Activated naive CD4-positive, alpha-beta T cell treated with anti-CD3 and anti-CD28 coated beads, Interleukin-2, amount 50 U/mL, for 16 hours (primary cell): ENCODE results near the gene TMEM245.
"Not testable (repeated sequence)": the region's sequence is repeated elsewhere in the genome, so short reads cannot be mapped to it uniquely, and the experiment has no call there.

Experiments
- DNase-seq: peaks from one replicate; pipeline ENCODE4 v3.0.0-alpha.2; 2020

TMEM245 gene

DNA sequence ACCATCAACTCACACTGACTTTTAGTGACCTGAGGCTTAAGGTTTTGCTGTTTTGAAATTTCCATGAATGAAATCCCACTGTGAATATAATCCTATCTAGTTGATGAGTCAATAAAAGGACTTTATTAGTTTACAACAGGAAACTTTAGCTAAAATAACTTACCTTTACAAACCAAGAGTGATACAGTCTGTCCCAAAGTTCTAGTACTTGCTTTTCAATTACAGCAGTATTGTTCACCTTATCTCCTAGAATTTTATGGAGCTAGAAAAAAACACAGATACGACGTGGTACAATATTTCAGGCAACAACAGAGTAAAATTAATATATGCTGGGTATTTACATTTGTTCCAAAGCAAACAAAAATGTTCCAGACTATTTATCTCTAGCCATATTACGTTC, 59.6 kb downstream of the TMEM245 start:
- no peak for DNase-seq

DNA sequence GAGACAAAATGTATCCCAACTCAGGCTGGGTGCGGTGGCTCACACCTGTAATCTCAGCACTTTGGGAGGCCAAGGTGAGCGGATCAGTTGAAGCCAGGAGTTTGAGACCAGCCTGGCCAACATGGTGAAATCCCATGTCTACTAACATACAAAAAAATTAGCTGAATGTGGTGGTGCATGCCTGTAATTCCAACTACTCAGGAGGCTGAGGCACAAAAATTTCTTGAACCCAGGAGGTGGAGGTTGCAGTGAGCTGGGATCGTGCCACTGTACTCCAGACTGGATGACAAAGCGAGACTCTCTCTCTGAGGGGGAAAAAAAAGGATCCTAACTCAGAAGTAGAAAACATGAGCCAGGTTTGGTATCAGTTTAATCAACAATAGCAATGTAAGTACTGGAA, 66.6 kb downstream of the TMEM245 start:
- not testable (repeated sequence) for DNase-seq

DNA sequence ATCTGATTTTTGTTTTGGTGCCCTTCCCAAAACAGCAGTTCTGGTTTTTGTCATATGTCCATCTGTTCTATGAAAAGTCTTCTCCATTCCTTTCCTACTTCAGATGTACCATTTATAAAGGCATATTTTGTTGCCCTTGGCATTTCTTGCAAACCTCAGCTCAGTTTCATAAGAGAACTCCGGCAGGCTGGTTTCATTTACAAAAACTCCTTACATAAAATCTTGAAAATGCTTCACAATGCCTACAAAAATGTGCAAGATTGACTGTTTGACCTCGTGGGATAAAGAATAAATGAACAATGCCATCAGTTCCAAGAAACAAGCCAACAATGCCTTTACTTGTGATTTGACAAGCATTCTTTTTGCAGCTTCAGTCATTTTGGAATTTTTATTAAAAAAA, 67.3 kb downstream of the TMEM245 start:
- DNase-seq = no peak

DNA sequence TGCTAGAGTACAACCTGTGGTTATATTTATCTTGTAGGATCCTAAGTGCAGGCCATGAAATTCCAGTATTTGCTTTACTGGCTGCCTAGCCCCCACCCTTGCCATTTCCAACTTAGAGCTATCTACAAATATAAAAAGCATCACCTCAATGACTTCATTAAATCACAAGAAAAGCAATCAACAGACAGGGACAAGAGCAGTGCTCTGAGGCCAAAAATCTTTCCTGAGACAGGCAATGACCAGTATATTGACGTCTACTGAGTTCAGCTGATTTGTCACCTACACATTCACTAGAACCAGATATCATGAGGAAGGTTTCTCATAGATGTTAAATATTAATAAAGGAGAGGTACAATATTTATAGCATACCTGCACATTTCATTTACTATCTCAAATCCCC, 68.0 kb downstream of the TMEM245 start:
- no peak for DNase-seq

DNA sequence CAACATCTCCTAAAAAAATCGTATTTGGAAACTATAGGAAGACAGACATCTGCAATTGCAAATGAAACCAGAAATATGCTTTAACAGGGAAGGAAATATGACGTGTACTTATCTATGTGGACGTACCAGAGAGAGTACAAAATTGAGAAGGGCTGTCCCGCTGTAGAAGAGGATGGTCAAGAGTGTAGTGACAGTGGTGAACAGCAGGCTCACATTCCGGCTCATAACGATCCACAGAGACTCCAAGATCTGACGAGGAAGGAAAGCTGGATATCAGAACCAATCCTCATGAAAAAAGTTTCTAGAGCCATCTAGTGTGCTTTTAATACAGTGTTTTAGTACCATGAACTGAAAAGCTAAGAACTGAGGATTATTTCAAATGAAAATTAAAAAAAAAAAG, 69.3 kb downstream of the TMEM245 start:
- no peak for DNase-seq

DNA sequence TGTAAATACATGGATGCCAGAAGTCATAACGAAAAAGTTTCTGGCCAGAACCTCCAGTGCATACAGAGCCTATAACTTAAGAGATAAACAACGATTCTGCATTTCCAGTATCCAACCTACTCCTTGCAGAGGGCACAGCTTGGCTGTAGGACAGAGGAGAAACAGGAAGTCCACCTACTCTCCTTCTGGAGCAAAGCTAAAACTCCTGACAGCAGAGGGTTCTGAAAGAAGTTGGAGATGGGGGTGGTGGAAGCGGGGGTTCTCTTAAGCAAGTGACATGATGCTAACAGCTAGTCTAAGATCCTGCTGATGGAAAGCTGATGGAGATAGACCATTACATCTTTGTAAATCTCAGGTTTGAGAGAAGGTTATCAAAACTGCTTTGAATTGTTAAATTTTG, 70.9 kb downstream of the TMEM245 start:
- DNase-seq = no peak

DNA sequence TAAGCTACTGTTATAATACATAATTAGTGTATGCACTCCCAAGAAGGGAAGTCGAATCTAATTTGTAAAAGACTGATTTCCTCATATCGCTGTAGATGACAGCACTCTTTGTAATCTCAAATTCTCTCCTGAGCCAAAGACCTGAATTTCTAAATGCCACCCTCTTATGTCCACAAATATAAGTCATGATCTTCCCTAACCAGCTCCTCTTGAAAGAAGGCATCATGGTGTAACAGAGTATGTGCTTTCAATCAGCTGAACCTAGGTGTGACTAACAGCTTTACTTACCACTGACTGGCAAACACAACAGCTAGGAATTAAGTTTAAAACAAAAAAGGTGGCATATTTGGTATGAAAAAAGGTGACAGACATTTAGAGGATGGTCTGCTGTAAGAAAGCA, 72.5 kb downstream of the TMEM245 start:
- no peak for DNase-seq

DNA sequence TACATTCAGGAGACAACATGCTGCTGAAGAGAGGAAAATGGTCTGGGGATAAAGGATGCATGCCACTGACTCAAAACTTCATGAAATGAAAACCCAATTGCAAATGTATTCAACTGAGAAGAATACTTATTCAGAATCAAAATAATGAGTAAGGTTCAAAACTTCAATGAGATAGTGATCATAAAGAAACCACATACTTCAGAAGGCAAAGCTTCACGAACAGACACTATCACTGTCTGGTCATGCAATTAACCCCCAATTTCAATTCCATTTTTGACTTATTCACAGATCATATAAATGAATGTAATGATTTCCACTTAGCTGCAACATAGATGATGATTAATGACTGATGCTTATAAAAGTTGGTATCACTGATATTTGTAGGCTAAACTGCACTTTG, 73.4 kb downstream of the TMEM245 start:
- DNase-seq = no peak

DNA sequence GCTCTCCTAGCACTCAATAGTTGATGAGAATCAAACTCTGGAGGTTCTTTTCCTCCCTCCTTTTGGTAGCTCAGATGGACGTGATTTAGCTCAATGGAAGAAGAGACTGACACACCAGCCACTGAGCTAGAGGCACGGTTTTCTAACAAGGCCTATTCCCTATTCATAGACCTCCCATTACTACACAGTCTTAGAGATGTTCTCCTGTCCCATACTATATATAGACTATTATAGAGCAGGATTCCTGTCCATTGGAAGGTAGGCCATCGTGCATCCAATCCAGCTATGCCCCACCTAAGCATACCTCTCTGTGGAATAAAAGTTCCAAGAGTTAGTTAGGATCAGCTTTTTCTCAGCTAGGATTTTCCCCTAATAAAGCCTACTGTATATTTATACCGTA, 76.2 kb downstream of the TMEM245 start:
- no peak for DNase-seq

DNA sequence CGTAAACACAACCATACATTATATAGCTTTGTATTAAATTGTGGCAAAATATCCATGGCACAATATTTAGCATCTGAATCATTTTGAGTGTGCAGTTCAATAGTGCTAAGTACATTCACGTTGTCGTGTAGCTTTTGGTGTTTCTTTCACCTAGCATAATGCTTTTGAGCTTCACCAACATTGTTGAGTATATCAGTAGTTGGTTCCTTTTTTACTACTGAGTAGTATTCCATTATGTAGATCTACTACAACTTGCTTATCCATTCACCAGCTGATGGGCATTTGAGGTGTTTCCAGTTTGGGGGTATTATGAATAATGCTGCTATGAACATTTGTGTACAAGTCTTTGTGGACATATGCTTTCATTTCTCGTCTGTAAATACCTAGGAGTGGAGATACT, 79.2 kb downstream of the TMEM245 start:
- no peak for DNase-seq

DNA sequence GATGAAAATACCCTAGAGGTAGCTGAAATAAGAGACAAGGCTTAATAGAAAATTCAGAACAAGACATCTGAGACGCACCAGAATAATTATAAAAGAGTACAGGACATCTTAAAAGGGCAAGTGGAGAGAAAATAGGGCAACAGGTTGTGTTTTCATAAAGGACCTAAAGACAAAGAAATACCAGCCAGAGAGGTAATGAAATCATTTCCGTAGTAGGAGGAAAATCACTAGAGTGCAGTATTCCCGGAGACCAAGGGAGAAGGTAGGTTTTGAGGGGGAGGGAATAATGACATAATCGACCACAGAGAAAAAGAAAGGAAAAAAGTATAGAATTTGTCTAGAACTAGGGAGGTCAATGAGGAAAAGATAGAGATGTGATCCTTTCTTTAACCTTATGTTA, 80.2 kb downstream of the TMEM245 start:
- no peak for DNase-seq

DNA sequence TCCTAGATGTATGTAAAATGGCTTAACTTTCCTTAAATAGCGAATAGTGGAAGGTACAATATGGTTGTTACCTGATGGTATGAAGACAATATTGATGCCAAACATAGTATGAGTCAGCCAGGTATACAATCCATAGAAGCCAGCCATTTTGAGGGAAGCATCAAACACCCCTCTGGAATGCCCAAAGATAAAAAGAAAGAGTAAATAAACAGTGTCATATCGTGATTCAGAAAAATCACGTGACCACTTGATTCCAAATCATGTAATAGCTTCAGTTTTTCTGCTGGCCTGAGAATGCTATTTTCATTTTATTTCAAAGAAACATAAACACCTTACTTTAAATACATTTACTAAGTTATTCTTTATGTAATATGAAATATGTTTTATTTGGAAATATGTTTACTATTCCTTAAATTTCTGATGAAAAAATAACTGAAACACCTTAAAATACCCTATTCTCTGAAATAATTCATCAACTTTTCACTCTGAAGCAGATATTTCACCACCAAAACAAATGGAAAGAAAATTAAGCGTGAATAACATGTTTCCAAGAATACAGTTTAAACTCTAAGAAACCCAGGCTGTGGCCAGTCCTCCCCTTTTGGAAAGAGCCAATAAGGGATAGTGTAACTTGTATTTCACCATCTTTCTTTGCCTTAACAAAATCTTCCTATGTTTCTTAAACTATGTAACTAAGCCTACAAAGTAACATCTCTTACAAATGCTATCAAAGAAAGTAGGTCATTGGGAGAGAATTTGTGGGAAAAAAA, 81.6 kb downstream of the TMEM245 start:
- DNase-seq = no peak

DNA sequence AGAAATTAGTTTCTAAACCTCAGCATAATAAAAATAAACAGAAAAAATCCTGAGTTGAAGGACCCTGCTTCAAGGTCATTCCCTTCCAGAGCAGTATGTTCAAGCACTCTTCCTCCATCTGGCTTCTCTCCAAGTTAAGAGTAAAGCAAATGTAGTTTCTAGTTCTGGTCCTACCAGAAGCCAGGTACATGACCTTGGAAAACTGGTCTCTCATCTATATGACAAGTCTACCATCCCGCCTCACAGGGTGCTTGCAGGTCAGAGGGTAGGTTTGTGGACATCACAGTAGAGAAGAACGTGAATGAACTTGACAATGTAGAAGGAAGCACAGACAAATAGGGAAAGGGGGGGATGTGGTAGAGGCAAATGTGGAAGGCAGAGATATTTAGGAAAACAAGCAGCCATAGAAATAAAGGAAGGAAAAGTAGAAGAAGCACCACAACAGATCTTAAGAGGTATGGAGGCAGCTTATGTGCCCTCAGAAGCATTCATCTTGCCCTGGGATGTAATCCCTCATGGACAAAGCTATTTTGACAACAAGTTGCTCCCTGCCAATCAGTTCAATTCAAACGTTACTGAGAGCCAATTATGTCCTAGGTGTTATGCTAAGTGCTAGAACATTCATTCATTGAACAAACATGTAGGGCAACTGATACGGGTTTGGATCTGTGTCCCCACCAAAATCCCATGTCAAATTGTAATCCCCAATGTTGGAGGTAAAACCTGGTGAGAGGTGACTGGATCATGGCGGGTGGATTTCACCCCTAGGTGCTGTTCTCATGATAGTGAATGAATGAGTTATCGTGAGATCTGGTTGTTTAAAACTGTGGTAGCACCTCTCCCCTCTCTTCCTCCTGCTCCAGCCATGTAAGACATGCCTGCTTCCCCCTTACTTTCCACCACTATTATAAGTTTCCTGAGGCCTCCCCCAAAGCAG, 82.7 kb downstream of the TMEM245 start:
- DNase-seq = no peak

DNA sequence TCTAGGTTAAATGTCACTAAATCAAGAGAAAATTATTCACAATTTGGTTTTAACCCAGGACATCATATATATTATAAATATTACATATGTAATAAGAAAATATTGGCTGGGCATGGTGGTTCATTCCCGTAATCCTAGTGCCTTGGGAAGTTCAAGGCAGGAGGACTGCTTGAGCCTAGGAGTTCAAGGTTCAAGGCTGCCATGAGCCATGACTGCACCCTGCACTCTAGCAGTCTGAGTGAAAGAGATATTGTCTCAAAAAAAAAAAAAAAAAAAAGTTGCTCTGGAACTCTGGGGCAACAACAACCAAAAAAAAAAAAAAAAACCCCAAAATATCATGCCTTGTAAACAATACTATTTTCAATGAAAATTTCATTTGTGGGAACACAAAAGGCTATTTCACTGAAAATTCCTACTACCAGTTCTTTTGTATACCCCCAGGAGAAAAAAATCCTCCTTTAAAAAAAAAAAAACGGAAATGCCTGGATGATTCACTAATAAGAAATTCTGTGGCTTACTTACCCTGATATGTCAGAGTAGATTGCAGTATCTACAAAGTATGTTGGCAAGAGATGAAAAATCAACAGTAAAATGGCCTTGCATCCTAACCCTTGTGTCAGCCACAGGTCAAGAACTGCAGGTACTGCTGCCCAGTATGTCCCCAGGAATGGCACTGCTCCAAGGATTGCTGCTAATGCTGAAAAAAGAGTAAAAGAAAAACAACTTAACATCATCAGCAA, 83.9 kb downstream of the TMEM245 start:
- no peak for DNase-seq

DNA sequence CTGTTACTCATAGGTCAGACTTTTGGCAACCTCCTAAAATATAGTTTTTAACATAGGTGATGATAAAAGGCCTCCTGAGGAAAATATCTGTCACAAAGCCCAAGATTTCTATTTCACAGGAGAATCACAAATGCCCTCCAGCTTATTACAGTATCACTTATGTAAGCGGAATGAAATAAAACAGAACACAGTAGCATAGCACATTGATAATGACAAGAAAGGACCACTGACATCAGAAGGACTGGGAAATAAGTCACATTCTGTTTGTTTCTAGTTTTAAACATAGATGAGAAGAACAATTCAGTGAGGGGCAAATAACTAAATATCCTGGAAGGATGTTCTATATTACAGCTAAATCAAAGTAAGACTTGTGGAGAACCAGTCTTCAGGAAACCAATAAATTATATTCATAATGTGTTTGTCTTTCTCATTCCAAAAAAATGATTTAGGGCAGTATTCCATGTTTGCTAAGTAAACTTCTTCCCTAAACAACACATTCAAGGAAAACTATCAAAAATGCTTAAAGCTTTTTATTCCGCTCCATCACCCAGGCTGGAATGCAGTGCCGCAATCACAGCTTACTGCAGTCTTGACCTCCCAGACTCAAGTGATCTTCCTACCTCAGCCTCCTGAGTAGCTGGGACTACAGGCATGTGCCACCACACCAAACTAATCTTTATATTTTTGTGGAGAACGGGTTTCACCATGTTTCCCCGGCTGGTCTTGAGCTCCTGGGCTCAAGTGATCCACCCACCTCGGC, 85.6 kb downstream of the TMEM245 start:
- DNase-seq = no peak

DNA sequence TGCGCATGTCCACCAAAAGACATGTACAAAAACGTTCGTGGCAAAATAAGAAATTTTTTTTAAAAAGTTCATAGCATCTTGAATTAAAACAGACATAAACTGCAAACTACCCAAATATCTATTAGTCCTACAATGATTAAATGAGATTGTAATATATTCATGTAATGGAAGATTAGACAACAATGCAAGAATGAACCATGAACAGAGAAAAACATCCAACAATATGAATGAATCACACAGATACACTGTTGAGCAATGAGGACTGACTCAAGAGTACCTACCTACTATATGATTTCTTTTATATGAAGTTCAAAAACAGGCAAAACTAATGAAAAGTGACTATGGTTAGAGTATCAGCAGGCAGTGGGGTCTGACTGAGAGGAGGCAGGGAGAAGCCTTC, 88.5 kb downstream of the TMEM245 start:
- no peak for DNase-seq

DNA sequence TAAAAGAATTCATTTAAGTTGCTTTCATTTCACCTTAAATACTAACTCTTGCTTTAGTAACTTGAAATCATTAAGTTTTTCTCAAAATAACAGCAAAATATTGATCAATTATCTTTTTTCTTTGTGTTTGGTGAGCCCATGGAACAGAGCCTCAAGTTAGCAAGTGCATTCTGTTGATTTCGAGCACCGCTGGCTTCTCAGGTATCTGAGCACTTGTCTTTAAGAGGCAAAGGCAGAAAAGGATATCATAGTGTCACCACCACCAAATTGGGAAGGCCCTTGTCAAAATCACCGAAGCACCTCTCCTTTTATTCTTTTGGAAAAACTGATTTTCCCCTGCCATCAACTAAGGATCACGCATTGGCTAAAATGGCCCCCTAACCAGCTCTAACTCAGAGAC, 89.3 kb downstream of the TMEM245 start:
- no peak for DNase-seq

DNA sequence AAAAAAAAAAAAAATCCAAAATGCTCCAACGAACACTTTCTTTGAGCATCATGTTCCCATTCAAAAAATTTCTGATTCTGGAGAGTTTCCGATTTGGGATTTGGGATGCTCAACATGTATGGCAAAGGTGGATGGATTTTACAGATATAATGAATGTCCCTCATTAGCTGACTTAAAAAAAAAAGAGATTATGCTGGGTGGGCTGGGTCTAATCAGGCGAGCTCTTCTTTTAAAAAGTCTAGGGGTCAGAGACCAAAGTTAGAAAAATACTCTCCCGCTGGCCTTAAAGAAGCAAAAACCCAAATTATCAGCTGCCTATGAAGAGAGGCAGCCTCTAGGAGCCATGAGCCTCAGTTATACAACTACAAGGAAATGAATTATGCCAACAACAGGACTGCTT, 91.3 kb downstream of the TMEM245 start:
- no peak for DNase-seq

DNA sequence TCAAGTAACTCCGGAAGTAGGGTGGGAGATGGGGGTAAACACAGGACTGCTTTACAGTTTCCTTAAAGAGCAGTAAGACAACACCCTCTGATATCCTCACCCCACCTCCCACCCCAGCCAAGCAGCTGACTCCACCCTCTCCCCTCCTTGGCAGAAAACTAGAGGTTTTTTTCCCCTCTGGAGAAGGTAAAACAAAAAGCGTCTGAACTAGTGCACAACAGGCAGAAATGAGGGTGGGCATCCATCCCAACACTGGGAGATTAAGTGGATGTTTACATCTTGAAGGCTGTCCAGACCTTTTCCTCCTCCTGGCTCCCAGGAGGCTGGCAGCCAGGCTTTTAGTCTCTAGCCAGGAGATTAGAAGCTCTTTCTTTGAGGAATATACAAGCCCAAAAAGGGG, 92.6 kb downstream of the TMEM245 start:
- no peak for DNase-seq

DNA sequence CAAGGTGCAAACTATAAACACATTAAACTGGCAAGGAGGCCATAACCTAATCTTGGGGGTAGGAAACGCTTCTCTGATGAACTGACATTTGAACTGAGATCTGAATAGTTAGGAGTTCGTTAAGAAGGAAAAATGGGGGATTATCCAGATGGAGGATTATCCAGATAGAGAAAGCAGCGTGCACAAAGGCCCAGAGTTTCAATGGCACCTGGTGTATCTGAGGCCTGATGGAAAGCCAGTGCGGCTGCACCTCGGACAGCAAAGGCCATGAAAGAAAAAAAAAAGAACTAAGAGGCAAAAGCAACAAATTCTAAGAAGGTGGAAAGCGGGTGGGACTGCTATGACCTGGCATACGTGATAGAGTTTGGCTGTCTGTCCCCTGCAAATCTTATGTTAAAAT, 93.4 kb downstream of the TMEM245 start:
- no peak for DNase-seq

DNA sequence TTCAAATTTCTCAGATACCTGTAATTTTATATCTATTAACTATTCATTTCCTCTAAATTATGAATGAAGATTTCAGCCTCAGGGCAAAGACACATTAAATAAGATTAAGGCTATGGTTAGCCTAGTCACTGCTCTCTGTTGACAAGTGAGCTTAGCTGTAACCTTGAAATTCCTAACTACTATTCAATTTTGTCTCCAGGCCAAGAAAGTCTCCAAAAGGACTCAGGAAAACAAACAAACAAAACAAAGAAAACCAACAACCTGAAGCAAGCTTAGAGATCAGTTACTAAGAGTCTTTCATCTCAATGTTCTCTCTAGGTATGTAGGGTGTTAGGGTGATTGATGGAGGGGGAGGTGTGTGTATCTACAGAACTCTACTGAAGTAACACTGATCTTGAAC, 96.9 kb downstream of the TMEM245 start:
- no peak for DNase-seq

DNA sequence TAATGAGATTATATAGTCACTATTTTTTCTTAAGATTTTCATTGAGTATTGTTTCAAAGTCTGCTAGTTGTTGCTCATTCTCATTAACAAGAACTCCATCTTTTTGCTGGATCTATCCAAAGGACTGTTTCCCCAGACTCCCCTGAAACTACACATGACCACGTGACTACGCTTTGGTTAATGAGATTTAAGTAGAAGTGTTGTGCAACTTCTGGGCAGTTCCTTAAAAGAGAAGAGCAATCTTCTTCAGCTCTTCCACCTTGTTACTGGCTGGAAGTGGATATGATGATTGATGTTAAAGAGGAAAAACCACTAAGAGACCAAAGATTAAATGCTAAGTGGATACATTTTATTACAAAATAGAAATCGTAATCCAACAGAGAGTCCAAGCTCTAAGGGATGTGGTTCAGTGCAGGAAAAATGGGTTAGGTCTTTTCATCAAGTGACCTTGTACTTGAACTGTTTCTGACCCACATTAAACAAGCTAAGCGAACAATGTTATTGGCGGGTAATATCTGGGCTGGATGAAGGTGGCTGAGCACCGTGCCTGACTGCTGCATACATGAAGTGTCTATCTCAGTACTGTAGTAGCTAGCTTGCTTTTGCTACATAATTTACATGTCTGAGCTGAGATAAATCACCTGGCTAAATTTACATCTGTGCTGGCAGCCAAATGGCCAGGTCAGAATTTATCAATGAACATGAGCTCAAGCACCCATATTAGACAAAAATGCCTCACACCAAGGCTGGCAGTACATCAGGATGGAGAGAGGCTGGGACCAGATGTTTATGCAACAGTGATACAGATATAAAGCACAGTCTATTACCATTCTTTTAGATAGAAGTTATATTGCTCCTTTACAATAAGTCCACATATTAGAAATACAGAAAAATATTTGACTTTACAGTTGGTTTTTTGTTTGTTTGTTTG, 98.9 kb downstream of the TMEM245 start:
- DNase-seq = no peak
